DND-41 (cell line): ENCODE results near the gene GSN.

Experiments
- CTCF ChIP-seq: IDR thresholded peaks from 2 replicates; pipeline ENCODE4 v1.5.1; 2012; ENCODE audit warnings: borderline replicate concordance, low read length, moderate library complexity, mild to moderate bottlenecking; ENCODE audit not compliant: poor library complexity, severe bottlenecking; ENCODE audit errors: extremely low read depth
- EZH2 ChIP-seq: IDR thresholded peaks from 3 replicates; pipeline ENCODE4 v1.6.1; 2012; ENCODE audit warnings: borderline replicate concordance, low read depth, mild to moderate bottlenecking, moderate library complexity, low read length, inconsistent platforms; ENCODE audit not compliant: severe bottlenecking

GRCh38 chr9:121336665-121337064 is 68.7 kb downstream of the GSN start:
- no peak for TF ChIP-seq CTCF
- no peak for TF ChIP-seq EZH2
